Trophoblast cell (in vitro differentiated cells and primary cell): ENCODE results near the gene PIBF1.

ENCODE experiments used
- DNase-seq, 2 donors: peaks; one replicate each; pipeline ENCODE4 v3.0.0-alpha.2; 2016
- H2AFZ ChIP-seq: 2 replicates; pipeline ENCODE4 v1.6.1; 2013; ENCODE audit warnings: low read length, moderate library complexity, mild to moderate bottlenecking; ENCODE audit not compliant: insufficient read depth, poor library complexity
- H2AK5ac ChIP-seq: 2 replicates; pipeline ENCODE4 v1.6.1; 2013; ENCODE audit warnings: mild to moderate bottlenecking, low read length
- H2BK120ac ChIP-seq: 2 replicates; pipeline ENCODE4 v1.6.1; 2013; ENCODE audit warnings: low read length, mild to moderate bottlenecking, moderate library complexity; ENCODE audit not compliant: insufficient read depth, poor library complexity
- H2BK12ac ChIP-seq: 2 replicates; pipeline ENCODE4 v1.6.1; 2013; ENCODE audit warnings: mild to moderate bottlenecking, low read length, moderate library complexity
- H2BK5ac ChIP-seq: 2 replicates; pipeline ENCODE4 v1.6.1; 2013; ENCODE audit warnings: low read length, low read depth, moderate library complexity, mild to moderate bottlenecking; ENCODE audit not compliant: poor library complexity
- H3K14ac ChIP-seq: 2 replicates; pipeline ENCODE4 v1.6.1; 2013; ENCODE audit warnings: mild to moderate bottlenecking, low read length
- H3K18ac ChIP-seq: 2 replicates; pipeline ENCODE4 v1.6.1; 2013; ENCODE audit warnings: mild to moderate bottlenecking, low read length
- H3K23ac ChIP-seq: 2 replicates; pipeline ENCODE4 v1.6.1; 2013; ENCODE audit warnings: low read length
- H3K27ac ChIP-seq: 2 replicates; pipeline ENCODE4 v1.5.1; 2013; ENCODE audit warnings: low read depth, mild to moderate bottlenecking, inconsistent platforms, low read length, moderate library complexity
- H3K27me3 ChIP-seq: 2 replicates; pipeline ENCODE4 v1.6.1; 2013; ENCODE audit warnings: inconsistent platforms, mild to moderate bottlenecking, low read length, moderate library complexity; ENCODE audit not compliant: insufficient read depth
- H3K36me3 ChIP-seq, 2 experiments: 1 replicate in 1 of 2; 2 replicates in 1 of 2; pipeline ENCODE4 v1.6.1; 2013; ENCODE audit warnings: low read length in 2 of 2, mild to moderate bottlenecking in 2 of 2, moderate library complexity in 1 of 2; ENCODE audit not compliant: insufficient read depth in 2 of 2, control insufficient read depth in 1 of 2
- H3K4ac ChIP-seq: 2 replicates; pipeline ENCODE4 v1.6.1; 2013; ENCODE audit warnings: low read depth, mild to moderate bottlenecking, low read length, moderate library complexity
- H3K4me1 ChIP-seq, 2 experiments: 1 replicate in 1 of 2; 2 replicates in 1 of 2; pipeline ENCODE4 v1.6.1; 2013; ENCODE audit warnings: low read length in 2 of 2, mild to moderate bottlenecking in 2 of 2, moderate library complexity in 1 of 2; ENCODE audit not compliant: insufficient read depth in 2 of 2, control insufficient read depth in 1 of 2
- H3K4me2 ChIP-seq: 2 replicates; pipeline ENCODE4 v1.6.1; 2013; ENCODE audit warnings: inconsistent platforms, mild to moderate bottlenecking, low read length, moderate library complexity
- H3K4me3 ChIP-seq: 2 replicates; pipeline ENCODE4 v1.5.1; 2013; ENCODE audit warnings: mild to moderate bottlenecking, low read depth, low read length, inconsistent platforms
- H3K79me1 ChIP-seq: one replicate; pipeline ENCODE4 v1.6.1; 2013; ENCODE audit warnings: low read length
- H3K79me2 ChIP-seq: 2 replicates; pipeline ENCODE4 v1.6.1; 2013; ENCODE audit warnings: low read length, mild to moderate bottlenecking; ENCODE audit not compliant: control insufficient read depth, insufficient read depth, poor library complexity
- H3K9ac ChIP-seq: 2 replicates; pipeline ENCODE4 v1.6.1; 2013; ENCODE audit warnings: mild to moderate bottlenecking, low read length
- H3K9me3 ChIP-seq: 2 replicates; pipeline ENCODE4 v1.6.1; 2013; ENCODE audit warnings: low read depth, mild to moderate bottlenecking, control low read depth, inconsistent platforms, low read length; ENCODE audit not compliant: insufficient read depth
- H4K12ac ChIP-seq: 2 replicates; pipeline ENCODE4 v1.6.1; 2013; ENCODE audit warnings: low read depth, mild to moderate bottlenecking, low read length, moderate library complexity
- H4K8ac ChIP-seq: 2 replicates; pipeline ENCODE4 v1.6.1; 2013; ENCODE audit warnings: low read depth, mild to moderate bottlenecking, low read length, moderate library complexity
- H4K91ac ChIP-seq: one replicate; pipeline ENCODE4 v1.6.1; 2013; ENCODE audit warnings: low read depth, mild to moderate bottlenecking, low read length, moderate library complexity
- WGBS: extraction: QIAGEN DNeasy Blood & Tissue Kit; methylation state at CpG from one replicate; pipeline ENCODE4 v1.1.7; 2013; ENCODE audit warnings: missing lambda C conversion rate; ENCODE audit not compliant: insufficient read length, insufficient coverage; ENCODE audit errors: extremely low coverage; 5-methylcytosine and 5-hydroxymethylcytosine counted together

Gene PIBF1

DNA sequence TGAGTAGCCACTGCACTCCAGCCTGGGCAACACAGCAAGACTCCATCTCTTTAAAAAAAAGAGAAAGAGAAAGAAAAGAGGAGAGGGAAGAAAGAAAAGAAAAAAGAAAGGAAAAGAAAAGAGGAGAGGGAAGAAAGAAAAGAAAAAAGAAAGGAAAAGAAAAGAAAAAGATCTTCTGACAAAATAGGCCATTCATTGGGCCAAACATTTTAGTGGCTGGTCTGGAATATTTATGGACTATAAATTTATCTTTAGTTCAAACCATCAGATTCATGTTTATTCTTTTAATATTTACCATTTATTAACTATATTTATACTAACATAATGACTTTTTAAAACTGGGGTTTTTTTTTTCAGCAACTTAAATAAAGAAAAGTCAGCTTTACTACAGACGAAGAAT lies 191.3 kb downstream of the PIBF1 start:
- H3K27ac ChIP-seq = no peak overlapping the region
- no peaks in the 10 kb centered on the region for H3K79me1 ChIP-seq
- H3K18ac ChIP-seq = no peak overlapping the region
- no peak overlapping the region for H2BK12ac ChIP-seq
- no peak overlapping the region for H4K8ac ChIP-seq
- H3K9ac ChIP-seq = no peak overlapping the region
- H2AK5ac ChIP-seq = no peak overlapping the region
- no peak for DNase-seq
- H3K4me3 ChIP-seq = no peak overlapping the region
- H3K4ac ChIP-seq = no peak overlapping the region
- no peak overlapping the region for H3K14ac ChIP-seq
- no peak overlapping the region for H4K91ac ChIP-seq
- no peaks in the 10 kb centered on the region for H3K27me3 ChIP-seq
- no CpG with 5 or more reads among the region's 1 CpG for WGBS
- no peak overlapping the region for H2BK120ac ChIP-seq
- no peak overlapping the region for H2BK5ac ChIP-seq
- no peak overlapping the region for H3K4me2 ChIP-seq
- no peak overlapping the region for H2AFZ ChIP-seq
- H3K79me2 ChIP-seq = no peaks in the 10 kb centered on the region
- H3K23ac ChIP-seq = no peak overlapping the region
- no peaks in the 10 kb centered on the region for H3K36me3 ChIP-seq
- no peak overlapping the region for H4K12ac ChIP-seq
- H3K4me1 ChIP-seq = no peaks in the 10 kb centered on the region
- H3K9me3 ChIP-seq = no peaks in the 10 kb centered on the region

DNA sequence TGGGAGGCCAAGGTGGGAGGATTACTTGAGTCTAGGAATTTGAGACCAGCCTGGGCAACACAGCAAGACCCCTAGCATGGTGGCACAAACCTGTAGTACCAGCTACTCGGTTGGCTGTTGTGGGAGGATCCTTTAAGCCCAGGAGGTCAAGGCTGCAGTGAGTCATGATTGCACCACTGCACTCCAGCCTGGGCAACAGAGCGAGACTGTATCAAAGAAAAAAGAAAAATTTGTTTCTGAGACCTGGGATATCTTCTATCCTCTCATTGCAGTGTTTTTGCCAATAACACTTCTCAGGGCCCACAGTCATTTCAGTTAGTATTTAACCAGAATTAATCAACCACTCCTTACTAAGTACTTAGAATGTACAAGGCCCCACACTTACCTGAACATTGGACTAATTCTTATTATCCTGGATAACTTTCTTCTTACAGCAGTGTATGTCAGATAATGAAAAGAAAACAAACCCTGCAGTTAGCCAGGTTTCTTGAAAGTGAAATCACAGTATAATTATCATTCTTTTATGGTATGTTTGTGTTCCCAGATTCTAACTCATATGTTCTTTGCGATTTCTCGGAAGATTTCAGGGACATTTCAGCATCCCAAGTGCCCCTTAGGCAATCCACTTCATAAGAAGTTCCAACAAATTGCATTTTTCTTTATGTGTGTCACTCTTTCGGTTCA lies 201.3 kb downstream of the PIBF1 start:
- Histone ChIP-seq H2AK5ac (no peak overlapping the region), H3K4me1 (no peaks in the 10 kb centered on the region), H2BK12ac (no peak overlapping the region), H3K36me3 (peaks cover 0 to 3% of the 10 kb centered on the region in 2 experiments), H4K8ac (no peak overlapping the region), H3K18ac (no peak overlapping the region), H3K9me3 (no peaks in the 10 kb centered on the region), H3K23ac (no peak overlapping the region), H2BK120ac (no peak overlapping the region), H3K79me1 (no peaks in the 10 kb centered on the region), H3K9ac (no peak overlapping the region), H3K4me2 (no peak overlapping the region), H3K14ac (no peak overlapping the region), H3K4ac (no peak overlapping the region), H4K91ac (no peak overlapping the region), H3K4me3 (no peak overlapping the region), H2AFZ (no peak overlapping the region), H3K27ac (no peak overlapping the region), H3K79me2 (no peaks in the 10 kb centered on the region), H2BK5ac (no peak overlapping the region), H3K27me3 (no peaks in the 10 kb centered on the region), H4K12ac (no peak overlapping the region)
- WGBS = no CpG with 5 or more reads among the region's 5 CpGs
- peak; percentile 90 to 99 for DNase-seq

DNA sequence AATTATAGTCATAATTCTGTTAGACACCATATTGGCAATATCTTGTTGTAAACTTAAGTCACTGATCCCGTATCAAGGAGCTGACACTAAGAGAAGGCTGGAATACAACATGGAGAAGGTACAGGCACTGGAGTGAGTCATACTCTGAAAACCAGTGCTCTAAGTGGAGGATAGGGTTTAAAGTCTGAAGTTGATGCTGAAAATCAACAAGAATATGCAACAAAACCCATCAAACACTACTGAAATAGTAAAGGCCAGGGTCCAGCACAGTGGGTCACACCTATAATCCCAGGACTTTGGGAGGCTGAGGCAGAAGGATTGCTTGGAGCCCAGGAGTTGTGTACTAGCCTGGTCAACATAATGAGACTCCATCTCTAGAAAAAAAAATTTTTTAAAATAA lies 203.7 kb downstream of the PIBF1 start:
- Histone ChIP-seq H3K4ac (no peak overlapping the region), H3K27me3 (no peaks in the 10 kb centered on the region), H3K4me2 (no peak overlapping the region), H2AK5ac (no peak overlapping the region), H3K79me1 (no peaks in the 10 kb centered on the region), H2BK12ac (no peak overlapping the region), H4K8ac (no peak overlapping the region), H4K91ac (no peak overlapping the region), H2AFZ (no peak overlapping the region), H3K27ac (no peak overlapping the region), H3K18ac (no peak overlapping the region), H3K14ac (no peak overlapping the region), H3K9ac (no peak overlapping the region), H3K4me1 (no peaks in the 10 kb centered on the region), H3K9me3 (no peaks in the 10 kb centered on the region), H3K4me3 (no peak overlapping the region), H2BK5ac (no peak overlapping the region), H3K23ac (no peak overlapping the region), H2BK120ac (no peak overlapping the region), H3K79me2 (no peaks in the 10 kb centered on the region), H3K36me3 (peaks cover 0 to 3% of the 10 kb centered on the region in 2 experiments), H4K12ac (no peak overlapping the region)
- WGBS = no CpG with 5 or more reads among the region's 1 CpG
- DNase-seq = peak in 1 of 2 donors; percentile 15

DNA sequence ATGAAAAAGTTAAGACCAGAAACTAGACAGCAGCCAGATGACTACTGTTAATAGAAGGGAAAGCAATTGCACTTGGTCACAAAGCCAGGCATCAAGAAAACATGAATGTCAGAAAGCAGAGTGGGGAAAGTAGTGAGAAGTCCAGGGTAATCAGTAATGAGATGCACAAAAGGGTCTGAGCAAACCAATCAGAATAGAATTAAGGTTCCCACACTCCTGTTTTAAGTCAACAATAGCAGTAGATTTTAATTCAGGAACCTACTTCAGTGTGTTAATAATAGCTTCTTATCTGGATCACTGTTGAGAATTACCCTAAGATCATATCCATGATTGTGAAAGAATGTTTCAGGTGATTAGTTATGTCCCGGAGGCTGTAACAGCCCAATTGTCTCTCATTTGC lies 204.3 kb downstream of the PIBF1 start:
- peak; percentile 17 to 58 for DNase-seq
- Histone ChIP-seq H3K79me2 (no peaks in the 10 kb centered on the region), H3K36me3 (peaks cover 0 to 3% of the 10 kb centered on the region in 2 experiments), H4K8ac (no peak overlapping the region), H4K12ac (no peak overlapping the region), H3K79me1 (no peaks in the 10 kb centered on the region), H3K4ac (no peak overlapping the region), H3K4me3 (no peak overlapping the region), H3K4me1 (no peaks in the 10 kb centered on the region), H2AK5ac (no peak overlapping the region), H3K27ac (no peak overlapping the region), H4K91ac (no peak overlapping the region), H3K18ac (no peak overlapping the region), H2AFZ (no peak overlapping the region), H3K23ac (no peak overlapping the region), H3K9ac (no peak overlapping the region), H2BK120ac (no peak overlapping the region), H3K4me2 (no peak overlapping the region), H2BK12ac (no peak overlapping the region), H3K27me3 (no peaks in the 10 kb centered on the region), H3K9me3 (no peaks in the 10 kb centered on the region), H3K14ac (no peak overlapping the region), H2BK5ac (no peak overlapping the region)
- WGBS = no CpG with 5 or more reads among the region's 1 CpG
